GM23248 (cell line): ENCODE results near the gene PDCD1LG2. TPM values are rescaled to one million over a fixed set of nuclear protein-coding genes. Genes with fewer than 3 reads are reported as not detected.

Experiments used
- DNase-seq: peaks from one replicate; pipeline ENCODE4 v3.0.0-alpha.2; 2015
- H2AFZ ChIP-seq: fragments of 200-600 bp; sonication (generic); 2 replicates; pipeline ENCODE4 v1.6.1; 2016; ENCODE audit warnings: antibody characterized with exemption
- H3F3A ChIP-seq: fragments of 200-600 bp; sonication (generic); 2 replicates; pipeline ENCODE4 v1.6.1; 2016; ENCODE audit warnings: mild to moderate bottlenecking, antibody characterized with exemption, mixed run types; ENCODE audit not compliant: insufficient read depth
- H3K27ac ChIP-seq: fragments of 200-600 bp; sonication (generic); 2 replicates; pipeline ENCODE4 v1.5.1; 2016; ENCODE audit warnings: mild to moderate bottlenecking
- H3K27me3 ChIP-seq: fragments of 200-600 bp; sonication (generic); replicated peaks from 2 replicates; pipeline ENCODE4 v1.6.1; 2016; ENCODE audit warnings: mild to moderate bottlenecking; ENCODE audit not compliant: insufficient read depth
- H3K36me3 ChIP-seq: fragments of 200-600 bp; sonication (generic); 2 replicates; pipeline ENCODE4 v1.6.1; 2016; ENCODE audit warnings: low read depth, mild to moderate bottlenecking
- H3K4me1 ChIP-seq: fragments of 200-600 bp; sonication (generic); 2 replicates; pipeline ENCODE4 v1.6.1; 2016; ENCODE audit warnings: mild to moderate bottlenecking; ENCODE audit not compliant: insufficient read depth
- H3K4me2 ChIP-seq: fragments of 200-600 bp; sonication (generic); one replicate; pipeline ENCODE4 v1.6.1; 2016; ENCODE audit warnings: mild to moderate bottlenecking; ENCODE audit not compliant: unreplicated experiment
- H3K4me3 ChIP-seq: fragments of 200-600 bp; sonication (generic); 2 replicates; pipeline ENCODE4 v1.5.1; 2016; ENCODE audit warnings: mild to moderate bottlenecking
- H3K79me2 ChIP-seq: fragments of 200-600 bp; sonication (generic); 2 replicates; pipeline ENCODE4 v1.6.1; 2016; ENCODE audit warnings: mild to moderate bottlenecking; ENCODE audit not compliant: insufficient read depth
- H3K9ac ChIP-seq: fragments of 200-600 bp; sonication (generic); 2 replicates; pipeline ENCODE4 v1.6.1; 2016; ENCODE audit warnings: mild to moderate bottlenecking
- H3K9me2 ChIP-seq: fragments of 200-600 bp; sonication (generic); 2 replicates; pipeline ENCODE4 v1.6.1; 2016; ENCODE audit warnings: mixed run types, mild to moderate bottlenecking, moderate library complexity; ENCODE audit not compliant: insufficient read depth
- H3K9me3 ChIP-seq: fragments of 200-600 bp; sonication (generic); one replicate; pipeline ENCODE4 v1.6.1; 2017; ENCODE audit warnings: low read depth
- H4K20me1 ChIP-seq: fragments of 200-600 bp; sonication (generic); 2 replicates; pipeline ENCODE4 v1.6.0; 2016; ENCODE audit not compliant: insufficient read depth
- EZH2 ChIP-seq: fragments of 200-600 bp; sonication (generic); IDR thresholded peaks from 2 replicates; pipeline ENCODE4 v1.6.1; 2018; ENCODE audit warnings: antibody characterized with exemption, mild to moderate bottlenecking; ENCODE audit not compliant: insufficient read depth, poor library complexity, severe bottlenecking
- EZH2phosphoT487 ChIP-seq: fragments of 200-600 bp; sonication (generic); IDR thresholded peaks from 2 replicates; pipeline ENCODE4 v1.6.1; 2018; ENCODE audit warnings: antibody characterized with exemption, moderate library complexity, mild to moderate bottlenecking, low read depth; ENCODE audit not compliant: insufficient read depth
- WGBS, 2 experiments: methylation state at CpG; one replicate each; pipeline ENCODE4 v1.1.6; 2015 to 2017; ENCODE audit warnings: low lambda C conversion rate in 2 of 2, low coverage in 1 of 2; ENCODE audit errors: missing lambda C conversion rate in 2 of 2; 5-methylcytosine and 5-hydroxymethylcytosine counted together
- in situ Hi-C: fragments of 300-500 bp; cut with MboI; formaldehyde crosslinking; loops from 2 replicates; pipeline ENCODE4 v1.15.0; 2020
- polyA plus RNA-seq: library from polyadenylated mRNA; unstranded; fragments of >200 nt; fragmentation: Nextera tagmentation; extraction: Ambion mirVana; gene quantifications from 2 replicates; pipeline ENCODE4 v1.2.1, GENCODE V29; 2016
- total RNA-seq: library from RNA; depleted of rRNA; stranded (reverse); fragments of >200 nt; shearing (Covaris generic); gene quantifications from 2 replicates; pipeline ENCODE4 v1.2.3, GENCODE V29; 2014

The PDCD1LG2 gene
- total and polyA plus RNA-seq, 2 experiments from 2014 or later = 31.7 to 34.7 TPM

DNA sequence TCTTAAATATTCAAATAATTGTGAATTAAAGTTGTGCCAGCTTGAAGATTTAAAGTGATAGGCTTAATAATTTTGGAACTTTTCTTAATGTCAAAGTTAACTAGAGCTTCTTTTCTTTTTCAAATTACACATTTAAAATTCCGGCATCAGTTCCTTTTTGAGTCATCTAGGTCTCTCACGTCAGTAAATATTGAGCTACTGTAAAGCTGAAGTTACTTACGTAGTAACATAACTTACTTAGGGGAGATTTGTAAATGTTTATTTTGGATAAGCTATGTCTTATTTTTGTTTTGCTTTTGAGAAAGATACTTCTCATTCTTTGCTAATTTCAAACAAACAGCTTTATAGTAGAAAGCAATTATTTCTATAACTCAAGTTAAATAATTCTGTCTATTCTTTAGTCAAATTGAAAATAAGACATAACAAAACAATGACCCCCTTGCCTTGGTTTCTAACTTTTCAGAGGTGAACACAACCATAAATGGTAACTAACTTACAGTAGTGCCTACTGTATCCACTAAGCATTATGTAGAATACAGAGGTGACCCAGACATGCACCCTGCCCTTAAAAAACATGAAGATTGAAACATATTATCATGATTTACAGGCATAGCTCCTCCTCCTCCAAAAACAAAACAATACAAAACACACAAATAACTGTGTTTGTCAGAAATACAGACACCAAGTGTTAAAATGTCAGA, 30.2 kb upstream of the PDCD1LG2 start:
- no peaks in the 10 kb centered on the region for H3K27me3 ChIP-seq
- no peaks in the 10 kb centered on the region for H4K20me1 ChIP-seq
- no peak for DNase-seq
- no peak overlapping the region for H2AFZ ChIP-seq
- no peak overlapping the region for H3K4me2 ChIP-seq
- in situ Hi-C loops = no loop called here
- no peak overlapping the region for H3K9ac ChIP-seq
- H3K4me1 ChIP-seq = no peaks in the 10 kb centered on the region
- no peak overlapping the region for H3K4me3 ChIP-seq
- H3K9me2 ChIP-seq = no peaks in the 10 kb centered on the region; the same call in 1 of the 2 replicates
- no peaks in the 10 kb centered on the region for H3K9me3 ChIP-seq
- TF ChIP-seq EZH2phosphoT487 (no peak), EZH2 (no peak)
- no peak overlapping the region for H3K27ac ChIP-seq
- no peaks in the 10 kb centered on the region for H3F3A ChIP-seq
- 92 to 97% methylated on average over 3 of the region's 3 CpGs for WGBS, 2 experiments
- no peaks in the 10 kb centered on the region for H3K36me3 ChIP-seq
- no peaks in the 10 kb centered on the region for H3K79me2 ChIP-seq

DNA sequence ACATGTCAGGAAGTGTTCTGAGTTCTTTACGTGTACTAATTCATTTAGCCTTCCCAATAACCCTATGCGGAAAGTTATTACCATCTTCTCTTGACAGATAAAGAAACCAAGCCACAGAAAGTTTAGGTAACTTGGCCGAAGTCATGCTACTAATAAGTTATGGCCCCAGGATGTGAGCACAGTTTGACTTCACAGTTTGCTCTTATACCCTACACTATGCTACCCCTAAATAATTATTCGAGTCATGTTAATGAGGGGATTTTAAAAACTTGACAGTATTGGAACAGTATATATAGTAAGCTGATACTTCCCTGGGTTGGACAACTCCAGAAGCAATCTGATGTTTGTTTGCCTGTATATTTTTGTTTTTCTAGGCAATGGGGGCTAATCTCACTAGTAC, 29.4 kb upstream of the PDCD1LG2 start:
- H3K4me3 ChIP-seq = no peak overlapping the region
- H3K9ac ChIP-seq = no peak overlapping the region
- no peaks in the 10 kb centered on the region for H3K27me3 ChIP-seq
- H3K9me2 ChIP-seq = no peaks in the 10 kb centered on the region; the same call in 1 of the 2 replicates
- H2AFZ ChIP-seq = no peak overlapping the region
- H3K79me2 ChIP-seq = no peaks in the 10 kb centered on the region
- no peak overlapping the region for H3K27ac ChIP-seq
- H3K4me1 ChIP-seq = no peaks in the 10 kb centered on the region
- no peaks in the 10 kb centered on the region for H3K36me3 ChIP-seq
- WGBS, 2 experiments = 74 to 78% methylated on average over 4 of the region's 4 CpGs
- no peaks in the 10 kb centered on the region for H4K20me1 ChIP-seq
- in situ Hi-C loops = no loop called here
- H3K9me3 ChIP-seq = no peaks in the 10 kb centered on the region
- H3F3A ChIP-seq = no peaks in the 10 kb centered on the region
- H3K4me2 ChIP-seq = no peak overlapping the region
- DNase-seq = no peak
- no peak for TF ChIP-seq EZH2
- no peak for TF ChIP-seq EZH2phosphoT487

- no peaks in the 10 kb centered on the region; the same call in 1 of the 2 replicates for H3K9me2 ChIP-seq
- TF ChIP-seq EZH2 (no peak), EZH2phosphoT487 (no peak)
- no peaks in the 10 kb centered on the region for H3K9me3 ChIP-seq
- no peaks in the 10 kb centered on the region for H3K4me1 ChIP-seq
- no peak overlapping the region for H3K27ac ChIP-seq
- H3K36me3 ChIP-seq = no peaks in the 10 kb centered on the region
- H3K27me3 ChIP-seq = no peaks in the 10 kb centered on the region
- 86 to 87% methylated on average over 5 of the region's 5 CpGs for WGBS, 2 experiments
- H3F3A ChIP-seq = no peaks in the 10 kb centered on the region
- H2AFZ ChIP-seq = no peak overlapping the region
- no peaks in the 10 kb centered on the region for H4K20me1 ChIP-seq
- no peak overlapping the region for H3K9ac ChIP-seq
- in situ Hi-C loops = no loop called here
- DNase-seq = peak; percentile 10
- no peak overlapping the region for H3K4me3 ChIP-seq
- no peaks in the 10 kb centered on the region for H3K79me2 ChIP-seq
- no peak overlapping the region for H3K4me2 ChIP-seq
These were observed 28.9 kb upstream of the PDCD1LG2 start for GRCh38 chr9:5481322-5482040.

DNA sequence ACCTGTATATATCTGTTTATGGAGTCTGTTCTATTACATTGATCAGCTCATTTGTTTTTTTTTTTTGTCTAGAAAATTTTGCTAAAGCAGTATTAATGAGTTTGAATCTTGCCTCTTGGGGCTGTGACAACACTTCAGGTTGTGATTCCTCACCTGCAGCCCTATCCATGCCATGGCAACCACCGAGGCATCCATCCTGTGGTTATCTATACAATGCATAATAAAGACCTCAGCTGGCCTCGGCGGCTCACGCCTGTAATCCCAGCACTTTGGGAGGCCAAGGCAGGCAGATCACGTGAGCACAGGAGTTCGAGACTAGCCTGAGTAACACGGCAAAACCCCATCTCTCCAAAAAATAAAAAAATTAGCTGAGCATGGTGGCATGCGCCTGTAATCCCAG, 28.1 kb upstream of the PDCD1LG2 start:
- no peak overlapping the region for H2AFZ ChIP-seq
- no peaks in the 10 kb centered on the region for H3K4me1 ChIP-seq
- H3K9me2 ChIP-seq = no peaks in the 10 kb centered on the region; the same call in 1 of the 2 replicates
- no peaks in the 10 kb centered on the region for H3F3A ChIP-seq
- H3K27ac ChIP-seq = no peak overlapping the region
- no peaks in the 10 kb centered on the region for H4K20me1 ChIP-seq
- H3K9ac ChIP-seq = no peak overlapping the region
- no peak overlapping the region for H3K4me3 ChIP-seq
- no peak overlapping the region for H3K4me2 ChIP-seq
- no peaks in the 10 kb centered on the region for H3K36me3 ChIP-seq
- no peak for DNase-seq
- WGBS, 2 experiments = 83 to 87% methylated on average over 8 of the region's 8 CpGs
- no peaks in the 10 kb centered on the region for H3K79me2 ChIP-seq
- no peaks in the 10 kb centered on the region for H3K27me3 ChIP-seq
- no peaks in the 10 kb centered on the region for H3K9me3 ChIP-seq
- TF ChIP-seq EZH2phosphoT487 = no peak
- TF ChIP-seq EZH2 = no peak
- in situ Hi-C loops = no loop called here
